HFFc6 (cell line): ENCODE data around the gene METTL9. TPM values are rescaled to one million over a fixed set of nuclear protein-coding genes. Genes with fewer than 3 reads are reported as not detected.

Source experiments
- DNase-seq: peaks from one replicate; pipeline ENCODE4 v3.0.0-alpha.2; 2018
- H3K27ac Mint-ChIP-seq: 2 replicates; pipeline ENCODE4 v1.8.0; 2020; ENCODE audit warnings: mild to moderate bottlenecking, mixed read lengths
- H3K27me3 Mint-ChIP-seq: 2 replicates; pipeline ENCODE4 v1.8.0; 2021; ENCODE audit warnings: mild to moderate bottlenecking, moderate library complexity, mixed read lengths; ENCODE audit not compliant: insufficient read depth
- H3K36me3 Mint-ChIP-seq: 2 replicates; pipeline ENCODE4 v1.8.0; 2021; ENCODE audit warnings: low read depth, mixed read lengths
- H3K4me1 Mint-ChIP-seq: 2 replicates; pipeline ENCODE4 v1.8.0; 2020; ENCODE audit warnings: low read depth, mixed read lengths
- H3K4me3 Mint-ChIP-seq: 2 replicates; pipeline ENCODE4 v1.8.0; 2020; ENCODE audit warnings: mild to moderate bottlenecking, moderate library complexity, mixed read lengths
- H3K9me3 Mint-ChIP-seq: 2 replicates; pipeline ENCODE4 v1.8.0; 2020; ENCODE audit warnings: mild to moderate bottlenecking, mixed read lengths
- CTCF ChIP-seq: fragments of 200-600 bp; sonication (generic); IDR thresholded peaks from 2 replicates; pipeline ENCODE4 v1.5.0; 2021; ENCODE audit warnings: antibody characterized with exemption, mild to moderate bottlenecking
- total RNA-seq, 6 experiments: library from RNA; stranded (reverse); fragmentation: NEBNext Ultra II Directional; extraction: Animal tissue kit (Norgen Biotek cat#: 25700); gene quantifications; 2 replicates in 1 of 6; 3 replicates in 5 of 6; pipeline ENCODE4 v1.2.3, GENCODE V29; 2021

The METTL9 gene
- total RNA-seq, 6 experiments from 2014 or later, result 147 to 176 (median 151) TPM

- Mint-ChIP-seq H3K36me3 (peaks cover 50% of the 10 kb centered on the region), H3K4me1 (peaks cover 48% of the 10 kb centered on the region), H3K27me3 (no peaks in the 10 kb centered on the region), H3K27ac (0 out of 2 replicates have a peak overlapping the region, but pooled peaks have one; percentile 42), H3K4me3 (no peak overlapping the region), H3K9me3 (no peaks in the 10 kb centered on the region)
- no peak for DNase-seq
- no peak for TF ChIP-seq CTCF
Observed at GRCh38 chr16:21620592-21620991, 21.2 kb downstream of the METTL9 start.

GRCh38 chr16:21622545-21622944 is 23.2 kb downstream of the METTL9 start:
- DNase-seq, result no peak
- no peak for TF ChIP-seq CTCF
- no peak overlapping the region for H3K4me3 Mint-ChIP-seq
- no peaks in the 10 kb centered on the region; the same call in 1 of the 2 replicates for H3K27me3 Mint-ChIP-seq
- peaks cover 51% of the 10 kb centered on the region for H3K36me3 Mint-ChIP-seq
- peaks cover 67% of the 10 kb centered on the region for H3K4me1 Mint-ChIP-seq
- 0 out of 2 replicates have a peak overlapping the region, but pooled peaks have one; percentile 13 for H3K27ac Mint-ChIP-seq
- H3K9me3 Mint-ChIP-seq, result no peaks in the 10 kb centered on the region

GRCh38 chr16:21625026-21625425 is 25.6 kb downstream of the METTL9 start:
- DNase-seq, result no peak
- H3K4me1 Mint-ChIP-seq, result peaks cover 70% of the 10 kb centered on the region
- H3K36me3 Mint-ChIP-seq, result peaks cover 59% of the 10 kb centered on the region
- peaks cover 4% of the 10 kb centered on the region for H3K9me3 Mint-ChIP-seq
- H3K27me3 Mint-ChIP-seq, result peaks cover 3% of the 10 kb centered on the region
- no peak for TF ChIP-seq CTCF
- H3K27ac Mint-ChIP-seq, result peak overlapping the region; percentile 98
- H3K4me3 Mint-ChIP-seq, result no peak overlapping the region

- H3K4me1 Mint-ChIP-seq, result peaks cover 62% of the 10 kb centered on the region
- peak overlapping the region; percentile 80 for H3K4me3 Mint-ChIP-seq
Observed at GRCh38 chr16:21626659-21627277, 27.4 kb downstream of the METTL9 start.

GRCh38 chr16:21628121-21628726 is 28.8 kb downstream of the METTL9 start:
- H3K9me3 Mint-ChIP-seq, result peaks cover 4% of the 10 kb centered on the region
- peak overlapping the region; percentile 85 for H3K4me3 Mint-ChIP-seq
- peaks cover 68% of the 10 kb centered on the region for H3K4me1 Mint-ChIP-seq
- H3K36me3 Mint-ChIP-seq, result peaks cover 52% of the 10 kb centered on the region
- H3K27me3 Mint-ChIP-seq, result peaks cover 3% of the 10 kb centered on the region
- TF ChIP-seq CTCF, result no peak
- DNase-seq, result no peak
- peak overlapping the region; percentile 98 for H3K27ac Mint-ChIP-seq

More at GRCh38 chr16:21626659-21627277, 27.4 kb downstream of the METTL9 start:
- peak; percentile 97 for DNase-seq
- no peak for TF ChIP-seq CTCF
- H3K27ac Mint-ChIP-seq, result peak overlapping the region; percentile 98
- peaks cover 4% of the 10 kb centered on the region for H3K9me3 Mint-ChIP-seq
- peaks cover 3% of the 10 kb centered on the region for H3K27me3 Mint-ChIP-seq
- peaks cover 53% of the 10 kb centered on the region for H3K36me3 Mint-ChIP-seq
